ENCODE data around the gene FILIP1L.

DNA sequence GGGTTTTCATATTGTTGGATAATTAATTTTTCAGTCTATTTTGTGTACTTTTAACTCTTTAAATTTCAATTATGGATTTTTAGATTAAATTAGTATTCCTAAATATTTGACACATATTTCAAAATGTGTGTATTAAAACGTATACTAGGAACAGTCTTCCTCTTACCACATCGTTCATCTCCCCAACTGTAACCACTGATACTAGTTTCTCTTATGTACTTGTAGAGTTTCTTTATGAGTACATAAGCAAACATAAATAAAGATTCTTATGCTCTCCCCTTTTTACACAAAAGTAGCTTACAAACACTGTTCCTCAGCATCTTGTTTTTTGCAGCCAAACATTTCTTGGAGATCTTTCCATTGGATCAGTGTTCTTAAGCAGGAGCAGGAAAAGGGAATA is 250.7 kb downstream of the FILIP1L start:
- TF ChIP-seq SP1 (IDR thresholded peaks at IDR 0.05; ENCODE audit: low read depth, low read length) (no peak), FOSL1 (IDR thresholded peaks at IDR 0.05; ENCODE audit: insufficient read depth, low read depth, low read length) (no peak), POLR2A (IDR thresholded peaks at IDR 0.05; ENCODE audit: control extremely low read depth in 1 of 2, low read depth in 2 of 2, low read length in 2 of 2) (no peak), CEBPB (IDR thresholded peaks at IDR 0.05; ENCODE audit: low read depth, low read length) (no peak), POLR2AphosphoS5 (IDR thresholded peaks at IDR 0.05; ENCODE audit: low read depth, low read length) (no peak), EP300 (IDR thresholded peaks at IDR 0.05; ENCODE audit: borderline replicate concordance in 1 of 2, low read depth in 2 of 2, low read length in 2 of 2) (no peak), EGR1 (IDR thresholded peaks at IDR 0.05; ENCODE audit: borderline replicate concordance, low read depth, low read length) (no peak), GTF2F1 (IDR thresholded peaks at IDR 0.05; ENCODE audit: borderline replicate concordance, low read depth, low read length) (no peak)
- TF ChIP-seq, protein P1, sequence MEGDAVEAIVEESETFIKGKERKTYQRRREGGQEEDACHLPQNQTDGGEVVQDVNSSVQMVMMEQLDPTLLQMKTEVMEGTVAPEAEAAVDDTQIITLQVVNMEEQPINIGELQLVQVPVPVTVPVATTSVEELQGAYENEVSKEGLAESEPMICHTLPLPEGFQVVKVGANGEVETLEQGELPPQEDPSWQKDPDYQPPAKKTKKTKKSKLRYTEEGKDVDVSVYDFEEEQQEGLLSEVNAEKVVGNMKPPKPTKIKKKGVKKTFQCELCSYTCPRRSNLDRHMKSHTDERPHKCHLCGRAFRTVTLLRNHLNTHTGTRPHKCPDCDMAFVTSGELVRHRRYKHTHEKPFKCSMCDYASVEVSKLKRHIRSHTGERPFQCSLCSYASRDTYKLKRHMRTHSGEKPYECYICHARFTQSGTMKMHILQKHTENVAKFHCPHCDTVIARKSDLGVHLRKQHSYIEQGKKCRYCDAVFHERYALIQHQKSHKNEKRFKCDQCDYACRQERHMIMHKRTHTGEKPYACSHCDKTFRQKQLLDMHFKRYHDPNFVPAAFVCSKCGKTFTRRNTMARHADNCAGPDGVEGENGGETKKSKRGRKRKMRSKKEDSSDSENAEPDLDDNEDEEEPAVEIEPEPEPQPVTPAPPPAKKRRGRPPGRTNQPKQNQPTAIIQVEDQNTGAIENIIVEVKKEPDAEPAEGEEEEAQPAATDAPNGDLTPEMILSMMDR (IDR thresholded peaks at IDR 0.05; ENCODE audit: control extremely low read depth in 1 of 3, insufficient read depth in 1 of 3, low read depth in 1 of 3, low read length in 3 of 3): no peak

Measured in H1 (cell line).